HT1080 (cell line): ENCODE results near the gene EMX1. TPM values are rescaled to one million over a fixed set of nuclear protein-coding genes. Genes with fewer than 3 reads are reported as not detected.

ENCODE experiments used
- DNase-seq: peaks from one replicate; pipeline ENCODE4 v3.0.0-alpha.2; 2015; ENCODE audit warnings: low read depth
- total RNA-seq: library from RNA; depleted of rRNA; stranded (reverse); fragments of >200 nt; shearing (Covaris generic); gene quantifications from 2 replicates; pipeline ENCODE4 v1.2.3, GENCODE V29; 2014

The EMX1 gene
- total RNA-seq, 1 experiment from 2014 or later, result not detected

DNA sequence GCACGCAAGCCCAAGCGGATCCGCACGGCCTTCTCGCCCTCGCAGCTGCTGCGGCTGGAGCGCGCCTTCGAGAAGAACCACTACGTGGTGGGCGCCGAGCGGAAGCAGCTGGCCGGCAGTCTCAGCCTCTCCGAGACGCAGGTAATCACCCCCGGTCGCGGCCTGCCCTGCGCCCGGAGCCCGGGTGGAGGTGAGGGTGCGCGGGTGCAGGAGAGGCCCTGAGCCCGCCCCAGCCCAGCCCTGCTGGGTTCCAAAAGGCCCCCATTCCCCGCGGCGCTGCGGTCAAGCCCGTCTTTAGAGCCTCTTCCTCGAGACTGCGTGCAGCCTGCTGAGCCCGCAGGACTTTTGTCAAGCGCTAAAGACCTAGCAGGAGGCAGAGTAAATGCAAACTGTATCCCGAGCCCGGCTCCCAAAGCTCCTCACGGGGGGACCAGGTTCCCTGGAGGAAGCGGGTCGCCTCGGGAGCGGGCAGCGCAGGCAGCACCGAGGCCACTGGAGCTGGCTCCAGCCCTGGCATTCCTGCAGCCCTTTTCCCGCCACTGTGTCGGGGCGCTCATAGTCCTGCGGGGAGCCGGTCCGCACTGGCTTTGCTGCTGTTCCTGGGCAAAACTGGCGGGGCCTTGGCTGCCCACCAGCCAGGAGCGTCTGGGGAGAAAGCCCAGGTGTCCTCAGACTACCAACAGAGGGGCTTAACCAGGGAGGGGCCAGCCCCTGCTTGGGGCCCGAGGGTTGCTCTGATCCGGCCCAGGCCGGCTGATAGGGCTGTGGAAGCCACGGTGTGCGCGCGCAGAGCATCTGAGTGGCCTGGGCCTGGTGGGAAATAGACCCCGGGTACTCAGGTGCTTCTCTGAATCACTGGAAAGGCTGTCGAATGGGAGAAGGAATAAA is 7.3 kb downstream of the EMX1 start:
- no peak for DNase-seq

DNA sequence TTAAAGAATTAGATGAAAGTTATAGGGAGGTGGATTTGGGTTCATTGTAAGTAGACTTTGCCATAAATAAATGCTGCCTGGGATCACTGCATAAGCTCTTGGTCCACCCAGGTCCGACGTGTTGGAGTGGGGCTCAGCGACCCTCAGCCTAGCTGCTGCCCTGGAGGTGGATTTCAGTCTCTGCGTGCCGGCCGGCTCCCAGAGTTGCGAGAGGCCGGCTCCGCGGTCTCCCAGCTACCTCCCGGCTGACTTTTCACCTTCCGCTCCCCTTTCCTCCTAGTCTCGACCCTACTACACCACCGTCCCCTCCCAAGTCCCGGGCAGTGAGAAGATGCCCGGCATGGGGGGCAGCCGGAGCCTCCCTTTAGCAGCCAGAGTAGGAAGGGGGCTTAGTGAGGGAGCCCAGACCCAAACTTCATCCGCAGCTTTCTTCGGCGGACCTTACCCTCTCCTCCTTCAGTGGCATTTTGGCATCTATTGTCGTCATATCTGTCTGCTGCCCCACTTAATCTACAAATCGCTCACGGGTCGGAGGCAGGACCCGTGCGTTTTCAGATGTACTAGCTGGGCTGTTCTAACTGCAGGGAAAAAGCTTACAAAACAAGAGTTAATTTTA is 8.1 kb downstream of the EMX1 start:
- no peak for DNase-seq

DNA sequence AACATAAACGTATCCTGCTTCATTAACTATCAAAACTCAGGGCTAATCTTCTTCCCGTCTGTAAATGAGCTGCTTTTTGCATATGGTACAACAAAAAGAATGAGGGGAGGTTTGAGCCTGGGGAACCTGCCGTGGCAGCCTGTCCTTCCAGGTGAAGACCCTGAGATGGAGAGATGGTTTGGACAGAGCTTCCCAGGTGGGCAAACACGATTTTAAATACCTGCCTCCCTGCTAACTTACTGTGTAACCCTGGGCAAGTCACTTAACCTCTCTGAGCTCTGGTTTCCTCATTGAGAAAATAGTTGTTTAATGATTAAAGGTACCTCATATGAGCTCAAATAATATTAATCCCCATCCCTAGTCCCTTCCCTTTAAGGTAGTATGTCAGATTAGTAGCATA is 9.0 kb downstream of the EMX1 start:
- no peak for DNase-seq

DNA sequence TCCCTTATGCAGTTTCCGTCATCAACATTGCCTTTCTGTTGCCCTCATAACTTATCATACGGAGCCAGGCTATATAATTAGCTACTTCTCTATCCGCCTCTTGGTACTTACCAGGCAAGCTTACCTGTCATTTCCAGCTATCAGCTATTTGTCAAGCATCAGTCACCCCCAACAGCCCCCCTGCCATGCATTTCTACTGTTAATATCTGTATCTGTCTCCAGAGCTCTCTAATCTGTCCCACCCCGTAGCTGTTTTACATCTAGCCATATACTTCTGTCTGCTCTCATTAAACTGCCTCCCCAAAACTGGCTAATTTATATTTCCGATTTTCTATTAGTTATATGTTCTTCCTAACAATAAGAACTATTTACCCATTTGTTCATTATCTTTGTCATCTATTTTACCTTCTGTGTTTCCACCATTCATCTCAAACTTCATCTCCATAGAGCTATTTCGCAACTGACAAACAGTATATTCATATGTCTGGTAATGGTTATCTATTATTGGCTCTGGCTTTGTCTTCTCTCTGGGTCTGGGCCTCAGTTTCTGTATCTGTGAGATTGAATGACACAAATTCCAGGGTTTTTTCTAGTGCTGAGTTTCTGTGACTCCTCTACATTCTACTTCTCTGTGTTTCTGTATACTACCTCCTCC is 9.6 kb downstream of the EMX1 start:
- no peak for DNase-seq

DNA sequence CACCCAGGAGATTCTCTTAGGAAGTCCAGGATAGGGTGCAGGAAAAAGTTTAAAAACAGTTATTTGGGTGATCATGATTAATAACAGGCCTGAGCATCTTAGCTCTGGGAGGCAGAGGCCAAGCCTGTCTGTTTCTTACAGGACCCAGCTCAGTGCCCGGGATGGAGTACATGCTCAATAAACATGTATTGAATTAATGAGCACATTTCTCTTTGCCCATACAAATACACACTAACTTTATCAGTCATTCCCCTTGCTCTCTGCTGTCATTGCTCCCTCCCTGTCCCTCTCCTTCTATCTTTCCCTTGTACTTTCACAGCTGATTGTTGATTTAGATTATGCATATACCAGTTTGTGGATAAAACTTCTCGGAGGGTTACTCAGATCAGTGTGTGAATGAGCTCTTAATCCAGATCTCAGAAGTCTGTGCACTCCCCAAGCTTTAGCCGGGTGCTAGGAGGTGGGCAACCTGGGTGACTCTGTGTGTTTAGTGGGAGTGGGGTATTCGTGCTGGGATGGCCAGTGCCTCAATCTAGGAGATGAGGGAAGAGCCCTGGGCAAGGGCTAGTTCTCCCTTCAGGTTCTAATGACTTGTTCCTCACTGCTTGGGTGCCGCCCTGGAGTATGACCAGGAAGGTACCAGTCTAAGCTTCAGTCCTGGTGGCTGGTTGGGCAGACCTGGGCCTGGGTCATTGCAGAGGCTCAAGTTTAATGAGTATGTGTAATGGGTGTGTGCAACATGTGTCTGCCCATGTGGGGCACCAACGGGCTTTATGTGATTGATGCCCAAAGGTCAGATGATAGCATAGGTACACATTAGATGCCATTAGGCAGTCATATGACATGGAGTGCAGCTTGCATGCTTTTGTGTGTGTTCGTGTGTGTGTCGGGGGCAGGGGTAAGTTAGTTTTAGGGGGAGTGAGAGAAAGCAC is 10.6 kb downstream of the EMX1 start:
- DNase-seq, result no peak

DNA sequence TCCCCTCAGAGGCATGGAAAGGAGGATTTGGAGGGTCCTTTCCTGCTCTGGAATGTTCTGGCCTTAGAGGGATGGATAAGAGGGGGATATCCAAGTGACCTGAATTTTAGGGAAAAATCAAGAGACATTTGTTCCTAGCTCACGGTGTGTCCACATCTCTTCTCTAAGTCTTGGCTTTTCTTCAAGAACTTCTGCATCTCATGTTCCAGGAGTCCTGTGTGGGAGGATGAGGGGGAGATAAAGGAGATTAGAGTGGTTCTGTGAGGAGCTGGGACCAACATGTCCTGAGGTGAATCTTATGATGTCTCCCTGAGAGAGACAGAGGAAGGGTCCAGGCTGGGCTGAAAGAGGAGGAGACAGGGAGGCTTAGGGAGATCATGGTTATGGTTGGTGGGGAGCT is 11.7 kb downstream of the EMX1 start:
- no peak for DNase-seq

DNA sequence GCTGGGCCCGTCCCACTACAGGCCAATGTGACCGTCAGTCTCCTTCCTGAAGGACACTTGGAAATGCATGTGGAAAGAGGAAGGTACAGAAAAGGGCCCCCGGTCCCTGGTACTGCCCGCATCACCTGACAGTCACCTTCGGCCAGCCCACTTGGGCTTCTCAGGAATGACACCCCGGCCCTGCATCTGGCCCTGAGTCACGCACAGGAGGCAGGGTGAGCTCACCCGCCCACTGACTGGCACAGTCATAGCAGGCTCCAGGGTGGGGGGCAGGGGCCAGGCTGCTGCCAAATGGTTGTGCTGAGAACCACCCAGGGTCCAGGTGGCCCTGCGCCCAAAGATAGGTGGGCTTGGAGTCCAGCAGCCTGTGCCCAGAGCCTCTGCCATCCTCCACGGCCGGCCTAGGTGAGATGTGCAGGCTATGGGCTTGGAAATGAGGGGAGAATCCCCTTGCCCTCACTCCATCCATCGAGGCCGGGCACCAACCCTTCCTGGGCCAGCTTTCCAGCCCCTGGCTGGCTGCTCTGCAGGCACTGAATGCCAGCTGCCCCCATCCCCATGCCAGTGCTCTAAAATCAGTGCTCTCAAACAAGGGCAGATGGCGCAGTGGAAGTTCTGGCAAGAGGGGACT is 14.1 kb downstream of the EMX1 start:
- DNase-seq, result peak; percentile 77

DNA sequence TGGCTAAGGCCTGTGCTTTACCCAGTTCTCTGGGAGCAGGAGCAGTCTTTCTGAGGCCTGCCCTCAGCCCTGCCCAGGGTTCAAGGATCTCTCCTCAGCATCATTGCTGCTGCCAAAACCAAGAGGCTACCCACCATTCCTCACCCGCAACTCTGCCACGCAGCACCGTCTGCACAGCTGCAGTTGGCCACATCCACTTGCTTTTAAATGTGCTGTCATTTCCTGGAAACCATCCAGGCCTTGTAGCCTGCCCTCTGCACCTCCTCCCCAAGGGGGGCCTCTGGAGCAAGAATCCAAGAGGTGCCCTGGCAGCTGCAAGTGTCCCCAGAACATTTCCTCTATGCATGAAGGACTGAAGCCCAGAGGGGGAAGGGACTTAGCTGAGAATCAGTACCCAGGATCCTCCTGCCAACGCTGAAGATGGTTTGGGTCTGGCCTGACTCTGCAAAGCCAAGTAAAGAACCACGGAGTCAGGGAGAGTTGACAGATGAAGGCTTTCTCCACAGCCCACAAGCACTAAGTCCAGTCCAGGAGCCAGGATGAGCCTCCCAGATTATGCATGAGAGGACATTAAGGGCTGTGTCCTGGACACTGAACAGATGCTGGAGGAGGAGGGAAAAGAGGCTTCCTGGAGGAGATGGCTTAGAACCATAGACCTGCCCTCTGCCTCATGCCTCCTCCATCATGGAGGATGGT is 14.9 kb downstream of the EMX1 start:
- DNase-seq, result peak; percentile 46

DNA sequence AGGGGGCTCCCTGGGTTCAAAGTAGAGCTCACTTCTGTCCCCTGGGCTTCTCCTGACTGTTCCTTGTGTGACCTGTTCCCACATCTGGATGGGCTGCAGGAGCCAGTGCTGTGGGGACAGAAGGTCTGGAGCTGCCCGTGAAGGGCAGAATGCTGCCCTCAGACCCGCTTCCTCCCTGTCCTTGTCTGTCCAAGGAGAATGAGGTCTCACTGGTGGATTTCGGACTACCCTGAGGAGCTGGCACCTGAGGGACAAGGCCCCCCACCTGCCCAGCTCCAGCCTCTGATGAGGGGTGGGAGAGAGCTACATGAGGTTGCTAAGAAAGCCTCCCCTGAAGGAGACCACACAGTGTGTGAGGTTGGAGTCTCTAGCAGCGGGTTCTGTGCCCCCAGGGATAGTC is 15.5 kb downstream of the EMX1 start:
- DNase-seq, result no peak

DNA sequence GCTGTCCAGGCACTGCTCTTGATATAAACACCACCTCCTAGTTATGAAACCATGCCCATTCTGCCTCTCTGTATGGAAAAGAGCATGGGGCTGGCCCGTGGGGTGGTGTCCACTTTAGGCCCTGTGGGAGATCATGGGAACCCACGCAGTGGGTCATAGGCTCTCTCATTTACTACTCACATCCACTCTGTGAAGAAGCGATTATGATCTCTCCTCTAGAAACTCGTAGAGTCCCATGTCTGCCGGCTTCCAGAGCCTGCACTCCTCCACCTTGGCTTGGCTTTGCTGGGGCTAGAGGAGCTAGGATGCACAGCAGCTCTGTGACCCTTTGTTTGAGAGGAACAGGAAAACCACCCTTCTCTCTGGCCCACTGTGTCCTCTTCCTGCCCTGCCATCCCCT is 15.9 kb downstream of the EMX1 start:
- no peak for DNase-seq

DNA sequence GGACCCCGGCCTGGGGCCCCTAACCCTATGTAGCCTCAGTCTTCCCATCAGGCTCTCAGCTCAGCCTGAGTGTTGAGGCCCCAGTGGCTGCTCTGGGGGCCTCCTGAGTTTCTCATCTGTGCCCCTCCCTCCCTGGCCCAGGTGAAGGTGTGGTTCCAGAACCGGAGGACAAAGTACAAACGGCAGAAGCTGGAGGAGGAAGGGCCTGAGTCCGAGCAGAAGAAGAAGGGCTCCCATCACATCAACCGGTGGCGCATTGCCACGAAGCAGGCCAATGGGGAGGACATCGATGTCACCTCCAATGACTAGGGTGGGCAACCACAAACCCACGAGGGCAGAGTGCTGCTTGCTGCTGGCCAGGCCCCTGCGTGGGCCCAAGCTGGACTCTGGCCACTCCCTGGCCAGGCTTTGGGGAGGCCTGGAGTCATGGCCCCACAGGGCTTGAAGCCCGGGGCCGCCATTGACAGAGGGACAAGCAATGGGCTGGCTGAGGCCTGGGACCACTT is 16.4 kb downstream of the EMX1 start:
- DNase-seq, result no peak

DNA sequence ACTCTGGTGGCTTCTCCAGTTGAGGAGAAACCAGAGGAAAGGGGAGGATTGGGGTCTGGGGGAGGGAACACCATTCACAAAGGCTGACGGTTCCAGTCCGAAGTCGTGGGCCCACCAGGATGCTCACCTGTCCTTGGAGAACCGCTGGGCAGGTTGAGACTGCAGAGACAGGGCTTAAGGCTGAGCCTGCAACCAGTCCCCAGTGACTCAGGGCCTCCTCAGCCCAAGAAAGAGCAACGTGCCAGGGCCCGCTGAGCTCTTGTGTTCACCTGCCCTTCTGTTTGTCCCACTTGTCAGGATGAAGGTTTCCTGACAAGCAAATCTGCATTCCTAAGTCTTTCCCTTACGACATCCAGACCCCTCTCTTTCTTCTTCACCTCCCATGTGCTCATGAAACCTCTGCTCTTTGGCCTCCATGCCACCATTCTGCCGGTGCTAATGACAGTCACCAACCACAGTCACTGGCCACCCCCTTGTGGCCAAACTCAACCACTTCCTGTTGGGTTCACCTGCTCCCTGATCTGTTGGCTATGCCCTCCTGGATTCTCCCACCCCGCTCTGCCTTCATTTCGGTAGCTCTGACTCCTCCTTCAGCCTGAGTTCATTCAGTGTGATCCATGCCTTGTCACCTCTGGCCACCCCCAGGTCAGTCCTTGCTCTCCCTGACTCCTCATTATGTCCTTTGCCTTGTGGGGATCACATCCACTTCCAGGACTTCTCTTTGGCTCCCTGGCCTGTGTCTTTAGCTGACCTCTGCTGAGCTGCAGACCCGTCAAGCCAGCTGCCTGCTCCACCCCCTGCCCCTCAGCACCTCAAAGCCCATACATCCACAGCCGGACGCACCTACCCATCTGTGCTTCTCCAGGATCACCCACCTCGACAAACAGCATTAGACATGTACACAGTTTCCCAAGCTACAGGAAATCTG is 17.6 kb downstream of the EMX1 start:
- DNase-seq, result peak; percentile 53

DNA sequence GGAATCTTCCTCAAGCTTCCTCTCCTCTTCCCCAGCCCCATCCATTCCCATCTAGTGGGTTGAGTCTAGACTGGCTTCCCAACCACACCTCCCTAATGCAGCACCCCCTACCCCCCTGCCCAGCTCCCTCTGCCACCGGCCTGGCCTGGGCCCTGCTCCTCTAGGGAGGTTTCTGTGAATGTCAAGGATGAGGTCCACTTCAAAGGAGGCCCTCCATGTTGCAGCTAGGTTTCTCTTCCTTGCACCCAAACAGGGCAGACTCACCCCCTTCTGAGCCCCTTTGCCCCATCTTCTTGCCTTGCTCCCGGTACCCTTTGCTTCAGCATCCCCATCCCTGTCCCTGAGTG is 18.3 kb downstream of the EMX1 start:
- no peak for DNase-seq

DNA sequence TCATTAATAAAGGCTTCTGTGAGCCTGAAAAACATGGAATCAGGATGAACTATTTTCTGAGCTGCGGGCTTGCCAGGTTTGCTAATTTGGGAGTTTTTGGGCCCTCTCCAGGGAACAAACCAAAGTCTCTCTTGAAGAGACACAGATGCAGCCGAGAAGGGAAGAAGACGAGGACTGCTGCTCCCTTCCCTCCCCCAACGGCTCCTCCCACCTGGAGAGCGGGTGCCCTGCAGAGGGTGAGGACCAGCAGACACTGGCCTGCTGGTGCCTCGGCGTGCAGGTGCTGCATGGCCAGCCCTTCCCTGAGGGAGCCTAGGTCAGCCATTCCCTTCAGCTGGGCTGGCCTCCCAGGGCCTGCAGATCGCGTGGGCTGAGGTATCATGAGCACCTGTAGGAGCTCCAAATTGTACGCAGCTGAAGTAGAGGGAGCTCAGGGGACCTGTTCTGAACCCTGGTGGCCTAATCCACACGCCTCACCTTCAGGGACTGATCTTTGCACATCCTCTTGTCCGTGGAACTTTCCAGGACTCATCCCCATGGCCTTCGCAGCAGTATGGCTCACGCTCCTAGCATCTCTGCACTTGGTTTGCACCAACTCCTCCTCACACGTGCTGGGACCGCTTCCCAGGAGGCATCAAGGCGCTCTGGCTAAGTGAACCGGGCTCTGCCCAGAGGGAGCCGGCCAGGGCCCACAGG is 19.5 kb downstream of the EMX1 start:
- no peak for DNase-seq

DNA sequence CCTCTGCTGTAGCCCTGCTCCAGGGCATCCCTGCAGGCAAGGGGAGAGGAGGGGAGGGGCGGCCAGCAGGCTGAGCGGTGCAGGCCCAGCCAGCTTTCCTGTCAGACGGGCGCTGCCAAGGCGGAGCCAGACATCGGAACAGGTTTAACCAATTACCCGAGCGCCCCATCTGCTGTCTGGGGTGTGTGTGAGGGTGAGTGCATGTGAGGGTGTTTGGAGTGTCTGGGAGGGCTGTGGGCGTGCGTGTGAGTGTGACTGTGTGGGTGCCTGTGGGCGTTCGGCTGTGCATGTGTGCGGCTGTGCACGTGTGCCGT is 20.0 kb downstream of the EMX1 start:
- DNase-seq, result no peak

DNA sequence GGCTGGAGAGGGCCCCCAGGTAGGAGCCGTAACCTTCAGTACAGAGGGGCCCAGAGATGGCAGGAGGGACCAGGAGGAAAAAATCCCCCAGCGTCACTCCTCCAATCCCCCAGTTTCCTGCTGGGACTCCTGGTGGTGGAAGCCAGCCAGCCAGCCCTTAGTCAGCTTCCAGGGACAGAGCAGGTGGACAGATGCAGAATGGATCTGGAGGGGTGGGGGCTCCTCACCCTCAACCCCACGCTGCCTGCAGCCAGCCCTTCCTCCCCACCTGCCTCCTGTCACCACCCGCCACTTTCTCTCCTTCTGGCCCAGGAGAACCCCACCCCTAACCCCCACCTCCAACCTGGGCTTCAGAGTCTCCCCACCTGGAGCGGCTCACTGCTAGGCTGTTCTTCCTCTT is 21.1 kb downstream of the EMX1 start:
- no peak for DNase-seq

DNA sequence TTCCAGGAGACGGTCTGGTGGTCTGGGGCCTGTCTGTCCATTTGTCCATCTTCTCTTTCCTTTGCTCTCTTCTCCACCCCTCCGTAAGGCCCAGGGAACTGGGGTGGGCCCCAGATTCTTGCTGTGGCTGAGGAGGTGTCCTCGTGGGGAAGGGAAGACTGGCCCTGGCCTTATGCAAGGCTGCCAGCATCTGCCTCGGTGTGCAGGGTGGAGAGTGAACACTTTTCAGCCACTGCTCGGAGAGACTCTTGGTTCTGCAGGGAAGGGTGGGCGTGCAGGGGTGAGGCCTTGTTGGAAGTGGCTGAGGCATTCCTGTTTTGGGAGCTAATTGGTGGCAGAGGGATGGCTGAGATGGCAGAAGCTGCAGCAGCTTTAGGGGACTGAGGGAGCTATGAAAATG is 23.0 kb downstream of the EMX1 start:
- no peak for DNase-seq

DNA sequence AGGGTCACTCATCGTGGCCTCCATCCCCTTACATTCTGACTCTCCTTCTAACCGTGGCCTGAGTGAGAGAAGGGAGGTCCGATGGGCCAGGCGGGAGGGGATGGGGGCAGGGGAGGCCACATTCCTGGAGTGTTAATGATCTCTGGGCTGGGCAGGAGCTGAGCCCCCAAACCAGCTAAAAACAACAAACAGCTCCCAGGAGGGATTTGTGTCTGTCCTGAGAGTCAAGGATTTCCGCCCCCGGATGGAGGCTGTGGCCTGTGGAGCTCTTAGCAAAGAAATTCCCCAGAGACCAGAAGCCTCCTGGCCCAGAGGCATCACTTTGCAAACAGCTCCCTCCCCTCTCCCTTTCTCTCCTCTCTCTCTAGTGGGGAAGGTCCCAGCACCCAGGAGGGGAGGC is 23.5 kb downstream of the EMX1 start:
- no peak for DNase-seq

DNA sequence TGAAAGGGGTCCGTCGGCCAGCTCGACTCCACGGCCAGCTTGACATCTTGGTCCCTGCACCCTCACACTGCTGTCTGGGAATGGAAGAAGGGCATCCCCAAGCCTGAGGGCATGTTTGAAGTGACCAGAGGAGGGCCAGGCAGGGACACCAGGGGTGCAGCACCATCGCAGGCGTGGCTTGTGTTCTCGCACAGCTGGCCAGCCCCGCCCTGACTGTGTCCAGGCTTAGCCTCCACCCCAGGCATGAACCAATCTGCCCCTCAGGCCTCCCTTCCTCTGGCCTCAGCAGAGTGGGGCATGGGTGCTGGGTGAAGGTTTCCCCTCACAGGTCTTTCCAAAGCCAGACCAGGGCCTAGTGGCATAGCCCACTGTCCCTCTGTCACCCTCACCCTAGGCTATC is 25.0 kb downstream of the EMX1 start:
- no peak for DNase-seq
